ENCODE results near the gene CD247.

Gene CD247

DNA sequence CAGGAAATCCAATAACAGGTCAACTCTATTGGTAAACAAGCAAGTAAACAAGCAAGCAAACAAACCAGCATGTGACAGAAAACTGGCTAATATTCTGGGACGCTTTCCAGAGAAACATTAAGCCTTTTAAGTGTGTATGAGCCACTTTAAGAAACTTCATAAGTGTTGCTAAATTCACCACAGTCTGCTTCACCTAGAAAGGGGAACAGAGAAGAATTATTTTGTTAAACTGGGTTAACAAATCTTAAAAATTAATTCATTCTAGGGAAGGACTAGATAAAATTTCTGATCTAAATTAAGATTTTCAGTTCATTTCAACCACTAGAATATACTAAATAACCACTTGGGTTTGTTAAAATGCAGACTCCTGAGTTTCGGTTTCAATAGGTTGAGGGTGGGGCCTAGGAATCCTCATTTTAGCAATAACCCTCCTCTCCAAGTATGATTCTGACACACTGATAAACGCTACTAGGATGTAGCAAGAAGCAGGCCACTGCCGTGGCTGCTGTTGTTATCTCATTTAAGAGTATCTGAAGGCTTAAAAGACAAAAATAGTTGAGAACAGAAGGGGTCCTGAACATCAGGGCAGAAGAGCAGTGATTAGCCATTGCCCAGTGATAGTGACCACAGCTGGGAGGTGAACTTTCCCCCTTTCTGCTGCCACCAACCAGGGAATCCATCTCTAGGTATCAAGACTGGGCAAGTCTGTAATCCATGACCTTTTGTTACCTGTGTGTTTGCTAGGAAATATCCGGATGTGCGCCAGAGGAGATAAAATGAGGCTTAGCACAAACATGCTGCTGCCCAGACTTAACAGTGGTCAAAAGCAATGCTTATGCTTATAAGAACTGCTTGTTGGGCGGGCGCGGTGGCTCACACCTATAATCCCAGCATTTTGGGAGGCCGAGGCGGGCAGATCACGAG, 24.0 kb upstream of the CD247 start:
- peak; percentile 61 for DNase-seq (ENCODE audit: low spot score)

DNA sequence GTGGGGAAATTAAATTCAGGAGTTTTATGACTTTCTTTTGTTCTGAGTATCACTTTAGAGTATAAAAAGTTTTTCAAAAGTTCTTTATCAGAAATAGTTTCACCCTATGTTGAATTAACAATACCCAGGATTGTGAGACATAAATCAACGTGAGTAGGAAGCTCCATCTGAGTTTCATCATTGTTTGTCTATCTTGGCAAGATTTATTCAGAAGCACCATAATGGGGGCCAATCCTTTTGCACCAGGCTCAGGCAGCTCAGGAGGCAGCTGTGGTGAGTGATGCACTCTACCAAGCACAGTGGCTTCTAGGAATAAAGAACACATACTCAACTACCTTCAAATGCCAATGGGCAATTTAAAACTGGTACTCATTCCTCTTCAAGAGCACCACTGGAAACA, 23.3 kb upstream of the CD247 start:
- DNase-seq (ENCODE audit: low spot score), result no peak

DNA sequence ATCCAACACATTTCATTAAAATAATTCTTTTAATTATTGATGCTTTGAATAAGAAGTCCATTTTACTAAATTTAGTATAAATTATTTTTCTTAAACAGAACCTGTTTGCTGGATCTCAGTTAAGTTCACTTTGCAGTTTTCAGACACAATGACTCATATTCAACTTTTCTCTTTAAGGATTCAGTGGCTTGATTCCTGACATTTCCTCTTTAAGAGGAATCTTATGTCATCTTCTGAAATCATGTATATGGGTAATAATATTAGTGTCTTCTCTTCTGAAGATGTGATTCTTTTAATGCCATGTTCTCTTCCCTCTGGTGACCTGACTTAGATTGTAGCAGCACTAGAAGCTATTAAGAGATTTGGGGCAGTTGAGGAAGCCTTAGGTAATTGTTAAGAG, 22.7 kb upstream of the CD247 start:
- no peak for DNase-seq (ENCODE audit: low spot score)

DNA sequence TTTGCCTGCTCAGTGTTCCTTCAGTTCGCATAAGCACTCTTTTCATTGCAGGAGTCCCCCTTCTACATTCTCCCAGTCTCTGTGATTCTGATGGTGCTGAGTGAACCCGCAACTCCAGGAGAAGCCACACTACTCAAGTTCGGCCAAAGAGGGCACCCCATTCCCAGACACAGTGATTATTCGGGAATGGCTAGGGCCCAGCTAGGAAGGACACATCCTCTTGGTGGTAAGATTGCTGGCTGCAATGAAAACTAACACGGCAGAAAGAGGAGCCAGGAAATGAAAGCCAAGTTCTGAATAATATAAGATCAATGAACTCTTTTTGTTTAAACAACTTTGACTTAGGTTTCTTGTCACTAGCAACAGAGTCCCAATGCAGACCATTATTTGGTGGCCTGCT, 20.3 kb upstream of the CD247 start:
- no peak for DNase-seq (ENCODE audit: low spot score)

DNA sequence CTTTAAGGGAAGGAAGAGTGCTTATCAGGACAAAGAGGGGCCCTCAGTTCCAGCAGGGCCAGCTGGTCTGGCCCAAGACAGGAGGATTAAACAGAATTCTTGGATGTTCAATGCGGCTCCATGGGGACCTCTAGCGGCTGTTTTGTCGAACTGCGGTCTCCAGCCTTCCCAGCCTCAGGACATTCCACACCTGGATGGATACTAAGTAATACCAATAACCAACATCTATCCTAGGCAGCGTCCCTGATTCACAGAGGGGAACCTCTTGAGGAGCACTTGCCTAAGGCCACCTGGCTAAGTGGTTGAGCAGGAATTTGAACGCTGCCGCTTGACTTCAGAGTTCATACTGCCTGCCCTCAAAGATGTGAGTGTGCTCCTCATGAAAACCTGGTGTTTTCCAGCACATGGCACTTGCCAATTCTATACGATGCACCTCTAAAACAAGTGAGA, 15.5 kb upstream of the CD247 start:
- peak; percentile 82 for DNase-seq (ENCODE audit: low spot score)

DNA sequence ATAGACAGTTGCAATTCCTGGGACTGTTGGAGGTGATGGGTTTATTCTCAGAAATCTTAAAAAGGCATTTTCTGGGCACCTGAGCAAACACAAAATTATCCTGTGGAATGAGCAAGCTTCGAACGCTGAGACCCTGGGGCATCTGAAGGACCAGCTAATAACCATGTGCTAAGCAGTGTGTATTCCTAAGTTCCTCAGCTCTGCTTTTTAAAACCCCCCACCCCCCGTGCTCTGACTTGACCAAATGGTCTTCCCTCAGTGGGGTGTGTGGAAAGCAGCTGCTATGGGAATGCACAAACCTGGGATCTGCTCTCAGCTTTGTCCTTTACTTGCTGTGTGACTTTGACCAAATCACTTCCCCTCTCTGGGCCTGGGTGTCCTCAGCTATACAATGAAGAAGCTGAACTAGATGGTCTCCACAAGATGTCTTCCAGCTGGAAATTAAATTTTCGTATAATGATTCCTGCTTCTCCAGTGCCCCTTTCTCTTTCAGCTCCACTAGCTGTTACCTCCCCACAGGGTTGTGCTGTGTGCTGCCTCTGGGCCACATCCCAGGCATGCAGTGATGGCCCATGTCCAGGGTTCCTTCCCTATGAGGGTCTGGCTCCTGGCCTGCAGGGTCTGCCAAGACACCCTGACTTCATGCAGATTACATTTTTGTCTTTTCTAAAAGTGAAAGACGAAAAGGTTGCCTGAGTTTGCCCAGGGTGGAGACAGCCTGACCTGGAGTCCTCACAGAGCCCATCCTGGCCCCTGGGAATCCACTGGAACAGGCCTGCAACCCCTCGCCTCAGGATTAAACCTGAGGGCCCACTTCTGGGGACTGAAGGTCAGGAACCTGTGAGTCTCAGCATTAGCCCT, 14.9 kb upstream of the CD247 start:
- no peak for DNase-seq (ENCODE audit: low spot score)

DNA sequence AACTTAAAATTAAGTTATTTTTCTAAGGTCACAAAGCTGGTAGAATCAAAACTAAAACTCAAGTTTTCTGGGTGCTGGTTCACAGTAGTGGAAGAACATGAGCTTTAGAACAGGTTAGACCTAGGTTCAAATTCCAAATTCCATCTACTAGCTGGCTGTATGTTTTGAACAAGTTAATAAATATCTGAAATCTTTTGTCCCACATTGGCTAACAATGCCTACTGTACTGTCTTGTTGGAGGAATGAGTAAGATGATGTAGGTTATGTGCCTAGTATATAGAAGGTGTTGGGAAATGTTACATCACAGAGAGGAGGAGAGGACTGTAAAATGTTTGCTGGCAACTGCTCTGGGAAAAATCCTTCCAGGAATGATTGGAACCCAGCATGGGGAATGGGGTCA, 14.0 kb upstream of the CD247 start:
- no peak for DNase-seq (ENCODE audit: low spot score)

DNA sequence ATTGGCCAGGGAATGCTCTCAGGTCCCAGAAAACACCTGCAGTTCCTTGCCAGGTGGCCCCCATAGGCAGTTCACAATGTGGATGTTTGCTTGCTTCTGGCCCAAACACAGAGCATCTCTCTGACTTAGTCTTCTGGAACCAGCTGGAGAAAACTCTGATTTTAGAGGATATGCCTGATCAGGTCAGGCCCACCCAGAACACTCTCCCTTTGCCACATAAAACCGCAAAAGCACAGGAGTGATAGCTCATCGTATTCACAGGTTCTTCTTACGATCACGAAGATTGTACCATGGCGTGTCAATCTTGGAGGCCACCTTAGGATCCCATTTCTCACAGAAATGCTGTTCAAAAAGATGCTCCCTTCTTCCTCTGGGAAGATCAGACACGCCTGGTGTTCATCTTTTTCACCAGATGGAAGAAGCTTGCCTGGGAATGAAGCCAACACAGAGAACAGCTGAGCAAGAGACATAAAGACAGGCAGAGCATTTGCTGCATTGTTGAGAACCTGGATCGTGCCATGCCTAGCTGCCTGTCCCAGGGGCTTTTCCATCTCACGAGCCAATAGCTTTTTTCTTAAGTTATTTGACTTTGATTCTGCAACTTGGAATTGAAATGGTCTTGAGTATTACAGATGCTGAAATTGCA, 11.6 kb upstream of the CD247 start:
- DNase-seq (ENCODE audit: low spot score), result no peak

DNA sequence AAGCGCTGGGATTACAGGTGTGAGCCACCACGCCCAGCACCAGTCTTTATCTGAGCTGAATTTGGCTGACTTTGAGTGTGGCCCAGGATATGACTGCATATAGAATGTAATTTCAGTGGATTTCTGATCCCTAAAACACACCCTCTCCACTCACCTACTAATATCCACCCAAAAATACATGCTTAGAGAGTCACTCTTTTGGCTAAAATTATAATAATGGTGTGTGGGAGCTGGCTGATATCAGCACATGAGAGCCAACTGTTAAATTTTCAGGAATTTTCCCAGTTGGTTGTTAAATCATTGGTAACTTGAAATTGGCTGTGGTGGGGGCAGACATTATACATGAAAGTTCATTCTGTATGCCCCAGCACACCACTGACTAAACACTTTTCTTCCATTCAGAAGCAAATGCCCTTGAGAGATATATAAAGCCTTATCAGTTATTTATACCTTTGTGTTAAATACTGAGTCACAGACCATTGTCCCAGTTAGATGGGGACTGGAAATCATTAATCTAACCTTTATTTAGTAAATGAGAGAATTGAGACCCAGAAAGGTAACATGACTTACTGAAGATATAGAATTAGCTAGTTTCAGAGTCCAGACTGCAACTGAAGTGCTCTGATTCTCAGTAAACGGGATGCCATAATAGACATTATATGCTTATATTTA, 9.9 kb upstream of the CD247 start:
- no peak for DNase-seq (ENCODE audit: low spot score)

DNA sequence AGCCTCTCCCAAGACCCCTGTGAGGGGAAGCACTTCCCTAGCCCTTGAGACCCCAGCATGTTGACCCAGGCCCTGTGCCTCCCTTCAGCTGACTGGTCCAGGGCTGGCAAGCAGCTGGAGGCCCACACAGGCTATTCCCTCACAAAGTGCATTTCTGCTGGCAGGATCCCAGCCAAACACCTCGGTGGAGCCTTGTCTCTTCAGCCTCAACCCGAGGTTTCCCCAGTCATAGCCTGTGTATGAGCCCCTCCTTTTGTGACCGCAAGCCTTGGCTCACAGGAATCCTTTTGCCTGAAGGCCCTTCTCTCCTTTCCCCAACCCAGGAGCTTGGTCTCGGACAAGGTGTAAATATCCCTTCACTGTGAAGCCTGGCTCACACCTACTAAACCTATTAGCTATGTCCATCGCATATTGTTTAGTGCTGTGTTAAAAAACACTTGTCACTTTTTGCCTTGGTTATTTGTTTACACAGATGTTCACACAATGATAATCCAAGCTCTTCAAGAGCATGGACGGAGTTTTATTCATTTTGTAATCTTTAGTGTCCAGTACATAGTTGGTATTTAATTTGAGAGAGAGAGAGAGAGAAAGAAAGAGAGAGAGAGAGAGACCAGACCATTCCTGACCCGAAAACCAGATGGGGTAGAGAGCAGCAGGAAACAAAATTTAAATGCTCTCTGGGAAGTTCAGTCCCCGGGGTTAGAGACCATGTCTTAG, 8.5 kb upstream of the CD247 start:
- DNase-seq (ENCODE audit: low spot score), result no peak

DNA sequence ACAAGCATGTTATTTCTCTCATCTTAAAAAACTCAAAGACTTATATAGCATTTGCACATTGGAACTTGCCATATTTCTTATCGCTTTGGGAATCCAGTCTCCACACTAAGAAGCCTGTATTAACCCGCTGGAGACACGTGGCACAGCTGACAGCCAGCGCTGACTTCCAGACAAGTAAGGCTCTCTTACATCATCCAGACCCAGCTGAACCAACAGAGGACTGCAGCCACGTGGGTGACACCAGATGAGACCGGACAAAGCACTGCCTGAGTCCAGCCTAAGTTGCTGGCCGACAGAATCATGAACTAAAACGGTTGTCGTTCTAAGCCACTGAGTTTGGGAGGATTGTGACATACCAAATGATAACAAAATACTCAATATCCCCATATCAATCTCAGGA, 6.3 kb upstream of the CD247 start:
- no peak for DNase-seq (ENCODE audit: low spot score)

DNA sequence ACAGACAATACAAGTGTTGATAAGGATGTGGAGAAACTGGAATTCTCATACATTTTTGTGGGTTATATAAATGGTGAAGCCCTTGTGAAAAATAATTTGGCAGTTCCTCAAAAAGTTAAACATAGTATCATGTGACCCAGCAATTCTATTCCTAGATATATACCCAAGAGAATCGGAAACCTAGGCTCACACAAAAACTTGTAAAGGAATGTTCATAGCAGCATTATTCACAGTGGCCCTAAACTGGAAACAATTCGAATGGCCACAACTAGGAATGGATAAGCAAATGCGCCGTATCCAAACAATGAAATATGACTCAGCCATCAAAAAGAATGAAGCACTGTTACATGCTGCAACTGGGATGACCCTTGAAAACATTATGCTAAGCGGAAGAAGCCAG, 3.9 kb upstream of the CD247 start:
- DNase-seq (ENCODE audit: low spot score), result no peak

DNA sequence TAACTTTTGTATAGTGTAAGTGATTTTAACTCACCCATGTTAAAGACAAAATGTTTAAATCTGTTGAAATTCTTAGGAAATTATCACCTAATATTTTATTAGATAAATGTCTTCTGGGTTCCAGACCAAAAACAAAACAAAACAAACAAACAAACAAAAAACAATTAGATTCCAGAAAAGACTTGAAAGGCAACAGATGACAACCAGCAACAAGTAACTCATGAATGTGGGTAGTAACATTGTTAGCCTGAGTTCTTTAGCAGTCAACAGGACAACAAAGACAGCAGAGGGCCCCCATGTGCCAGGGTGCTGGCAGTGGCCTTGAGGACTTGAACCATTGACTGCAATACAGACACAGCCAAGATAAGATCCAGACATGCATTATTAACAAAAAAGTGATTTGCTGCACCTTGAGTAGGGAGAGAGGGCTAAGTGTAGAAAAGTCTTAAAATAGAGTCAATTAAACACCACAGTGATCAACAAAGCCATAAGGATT, 2.4 kb upstream of the CD247 start:
- no peak for DNase-seq (ENCODE audit: low spot score)

DNA sequence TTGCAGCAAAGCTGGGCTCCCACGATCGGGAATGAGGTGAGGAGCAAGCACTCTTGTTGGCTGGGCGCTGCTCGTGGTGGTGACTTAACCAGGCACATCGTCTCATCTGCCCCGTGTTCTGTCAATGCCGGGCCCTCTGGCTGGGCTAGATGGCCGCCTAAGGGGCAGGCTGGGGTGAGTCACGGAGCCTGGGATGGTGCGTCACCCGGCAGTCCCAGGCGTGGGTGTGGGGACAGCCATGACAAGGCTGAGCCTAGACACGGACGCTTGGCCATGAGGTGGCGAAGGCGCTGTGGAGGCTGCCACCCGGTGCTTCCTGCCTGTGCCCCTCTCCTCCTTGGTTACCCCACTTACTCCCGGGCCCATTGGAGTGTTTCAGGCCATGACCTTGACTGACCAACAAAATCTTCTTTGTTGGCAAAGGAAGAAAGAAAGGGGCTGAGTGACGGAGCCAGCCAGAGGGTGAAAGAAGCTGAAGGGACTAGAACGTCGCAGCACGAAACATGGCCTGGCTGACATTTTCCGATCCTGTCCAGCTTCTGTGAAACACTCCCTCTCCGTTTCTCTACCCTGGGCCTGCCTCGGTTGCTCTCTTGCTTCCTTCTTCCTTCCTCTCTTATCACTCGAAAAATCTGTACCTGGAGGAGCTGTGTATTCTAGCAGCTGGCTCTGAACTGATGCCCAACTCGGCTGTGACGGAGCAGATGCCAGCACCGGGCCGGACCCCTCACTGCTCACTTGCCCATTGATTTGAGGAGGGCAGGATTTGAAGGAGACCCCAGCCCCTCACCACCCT, 596 bp downstream of the CD247 start:
- no peak for DNase-seq (ENCODE audit: low spot score)

DNA sequence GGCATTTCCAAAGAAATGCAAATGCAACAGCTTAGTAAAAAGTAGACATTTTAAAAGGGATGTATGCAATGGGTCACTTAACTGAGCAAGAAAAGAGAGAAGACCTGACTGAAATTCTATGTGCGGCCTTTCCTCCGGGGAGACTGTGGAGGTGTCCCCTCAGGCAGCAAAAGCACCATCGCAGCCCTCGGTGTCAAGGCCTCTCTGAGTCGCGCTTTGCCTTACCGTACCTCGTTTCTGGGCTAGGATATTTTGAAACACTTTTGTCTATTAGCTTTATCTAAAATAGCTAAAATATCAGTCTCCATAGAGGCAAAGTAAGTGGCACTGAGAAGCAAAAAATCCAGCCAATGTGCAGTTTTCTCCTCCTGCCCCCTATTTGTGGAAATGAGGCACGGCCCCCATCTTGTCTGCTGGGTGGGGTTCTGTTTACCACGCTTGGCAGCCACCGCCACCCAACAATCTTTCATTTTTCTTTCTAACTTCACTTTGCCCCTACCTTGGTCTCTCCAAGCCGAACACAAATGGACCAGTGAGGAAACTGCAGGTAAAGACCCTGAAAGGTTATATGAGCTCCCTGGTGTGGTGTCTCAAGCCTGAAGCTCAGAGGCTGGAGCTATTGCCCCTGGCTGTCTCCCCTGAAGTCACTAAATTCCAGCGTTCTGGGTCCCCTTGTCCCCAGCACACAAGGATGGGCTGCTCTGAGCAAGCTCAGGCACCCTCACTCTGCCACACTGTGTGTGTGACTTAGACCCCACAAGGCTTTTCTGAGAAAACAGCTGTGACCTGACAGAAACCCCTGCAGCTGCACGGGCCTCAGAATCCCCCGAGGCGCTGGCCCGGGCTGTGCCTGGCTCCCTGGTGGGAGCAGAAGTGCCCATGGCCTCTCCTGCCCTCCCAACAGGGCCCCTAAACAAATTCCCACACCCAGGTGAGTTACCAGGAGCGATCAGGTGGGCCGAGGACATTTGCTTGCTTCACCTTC, 1.6 kb downstream of the CD247 start:
- no peak for DNase-seq (ENCODE audit: low spot score)

DNA sequence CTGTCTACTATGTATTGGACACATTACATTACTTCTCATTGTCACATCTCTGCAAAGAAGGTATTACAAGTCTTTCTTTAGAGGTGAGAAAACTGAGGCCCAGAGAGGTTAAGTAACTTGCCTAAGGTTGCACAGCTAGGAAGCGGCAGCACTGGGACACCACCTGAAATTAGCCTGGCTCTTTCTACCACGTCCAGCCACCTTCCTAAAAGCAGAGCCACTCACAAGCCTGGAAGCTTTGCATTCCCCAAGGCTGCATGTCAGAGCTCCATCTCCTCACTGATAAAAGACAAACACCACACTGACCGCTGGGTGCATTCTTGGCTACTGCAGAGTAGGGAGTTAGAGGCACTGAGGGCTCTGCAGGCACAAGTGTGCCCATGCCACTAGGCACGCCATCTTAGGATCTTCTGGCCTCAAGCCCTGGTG, 2.4 kb downstream of the CD247 start:
- DNase-seq (ENCODE audit: low spot score), result no peak

DNA sequence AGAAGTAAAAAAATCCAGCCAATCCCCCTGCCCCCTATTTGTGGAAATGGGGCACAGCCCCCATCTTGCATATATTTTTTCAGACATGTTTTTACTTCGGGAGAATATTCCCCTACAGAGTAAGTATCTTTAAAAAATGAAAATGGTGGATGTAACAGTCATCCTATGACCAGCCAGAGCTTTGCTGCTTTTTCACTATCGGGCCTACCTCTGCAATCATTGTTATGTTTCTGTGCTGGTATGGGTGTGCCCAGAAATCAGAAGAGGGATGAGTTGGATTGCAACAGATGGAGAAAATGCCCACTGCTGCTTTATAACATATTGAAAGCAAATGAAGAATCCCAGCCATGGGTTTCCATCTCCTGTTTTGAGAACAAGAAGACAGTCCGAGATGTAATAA, 2.9 kb downstream of the CD247 start:
- DNase-seq (ENCODE audit: low spot score), result no peak

DNA sequence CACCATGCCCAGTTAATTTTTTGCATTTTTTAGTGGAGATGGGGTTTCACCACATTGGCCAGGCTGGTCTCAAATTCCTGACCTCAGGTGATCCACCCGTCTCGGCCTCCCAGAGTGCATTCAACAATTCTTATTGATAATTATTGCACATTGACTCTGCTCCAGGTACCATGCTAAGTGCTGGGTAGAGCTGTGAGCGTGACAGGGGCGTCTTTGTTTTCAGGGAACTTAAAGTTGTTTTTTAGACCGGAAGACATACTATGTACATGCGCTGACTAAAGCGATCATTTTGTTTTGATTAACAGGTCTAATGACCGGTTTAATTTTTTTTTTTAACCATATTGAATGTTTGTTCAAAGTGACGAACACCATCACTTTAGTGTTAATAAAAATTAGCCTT, 4.0 kb downstream of the CD247 start:
- DNase-seq (ENCODE audit: low spot score), result no peak

DNA sequence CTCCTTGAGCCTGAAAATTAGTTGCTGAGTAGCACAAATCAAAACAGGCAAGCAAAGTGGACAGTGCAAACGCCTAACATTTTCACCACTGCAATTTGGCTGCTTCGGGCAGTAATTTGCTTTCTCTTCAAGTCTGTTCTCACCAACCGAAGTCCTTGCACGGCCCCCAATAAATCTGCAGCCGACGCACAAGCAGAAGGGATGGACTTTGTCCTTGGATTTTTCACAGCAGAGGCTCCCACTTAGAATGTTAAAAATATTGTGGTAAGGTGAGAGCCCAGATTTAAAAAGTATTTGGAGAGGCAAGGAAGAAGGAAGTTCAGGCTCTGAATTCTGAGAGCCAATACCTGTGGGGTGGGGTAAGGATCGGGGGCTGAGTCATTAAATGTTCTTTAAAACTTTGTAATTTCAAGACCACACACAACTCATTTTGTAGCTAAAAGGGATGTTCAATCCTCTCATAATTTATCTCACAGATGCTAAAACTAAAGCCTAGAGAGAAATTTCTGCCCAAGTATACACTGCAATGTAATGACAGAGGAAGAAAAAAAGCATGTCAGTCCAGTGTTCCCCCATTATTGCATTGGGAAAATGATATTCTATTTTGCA, 6.2 kb downstream of the CD247 start:
- no peak for DNase-seq (ENCODE audit: low spot score)
